Activated gamma-delta T cell (primary cell): ENCODE data around the gene CRIM1.

Experiments used
- DNase-seq: peaks from one replicate; lab custom pipeline; 2025; lab: John Stamatoyannopoulos, UW

The CRIM1 gene

GRCh38 chr2:36554531-36554930, 199.0 kb downstream of the CRIM1 start:
- DNase-seq: no peak

DNA sequence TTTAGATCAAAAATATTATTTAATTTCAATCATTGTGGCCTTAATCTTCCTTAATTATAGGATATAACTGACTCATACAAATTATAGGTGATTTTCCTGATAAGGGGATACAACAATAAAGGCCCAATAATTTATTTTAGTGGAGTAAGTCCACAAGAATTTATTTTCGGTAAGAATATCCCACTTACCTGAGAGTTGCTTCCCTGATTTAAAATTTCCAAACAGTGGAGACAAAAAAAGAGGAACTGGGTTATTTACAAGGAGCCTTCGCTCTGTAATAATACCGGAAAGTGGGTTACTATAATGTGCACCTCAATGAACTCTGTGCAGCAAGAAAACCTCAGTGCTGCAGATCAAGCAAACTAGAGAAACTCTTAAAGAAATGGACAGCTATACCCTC, 200.2 kb downstream of the CRIM1 start:
- DNase-seq: no peak

DNA sequence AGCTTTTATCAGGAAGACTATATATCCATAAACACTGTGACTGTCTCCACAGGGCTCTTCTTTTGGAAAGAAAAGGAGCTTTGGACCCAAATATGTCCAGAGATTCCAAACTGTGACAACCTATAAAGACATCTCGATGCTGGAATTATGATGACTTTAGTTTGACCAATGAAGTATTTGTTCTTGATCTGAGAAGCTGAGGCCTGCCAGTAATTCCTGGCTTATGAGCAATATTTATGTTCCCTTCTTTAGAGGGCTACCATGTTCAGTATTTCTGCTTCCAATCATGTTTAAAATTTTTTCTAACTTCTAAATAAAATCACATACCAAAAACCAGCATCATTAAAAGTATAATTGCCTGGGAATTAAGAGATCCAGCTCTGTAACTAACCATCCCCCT, 201.3 kb downstream of the CRIM1 start:
- DNase-seq: no peak

GRCh38 chr2:36559221-36559942, 203.8 kb downstream of the CRIM1 start:
- no peak for DNase-seq

- DNase-seq: no peak
Measured at GRCh38 chr2:36560726-36561125, 205.1 kb downstream of the CRIM1 start.

DNA sequence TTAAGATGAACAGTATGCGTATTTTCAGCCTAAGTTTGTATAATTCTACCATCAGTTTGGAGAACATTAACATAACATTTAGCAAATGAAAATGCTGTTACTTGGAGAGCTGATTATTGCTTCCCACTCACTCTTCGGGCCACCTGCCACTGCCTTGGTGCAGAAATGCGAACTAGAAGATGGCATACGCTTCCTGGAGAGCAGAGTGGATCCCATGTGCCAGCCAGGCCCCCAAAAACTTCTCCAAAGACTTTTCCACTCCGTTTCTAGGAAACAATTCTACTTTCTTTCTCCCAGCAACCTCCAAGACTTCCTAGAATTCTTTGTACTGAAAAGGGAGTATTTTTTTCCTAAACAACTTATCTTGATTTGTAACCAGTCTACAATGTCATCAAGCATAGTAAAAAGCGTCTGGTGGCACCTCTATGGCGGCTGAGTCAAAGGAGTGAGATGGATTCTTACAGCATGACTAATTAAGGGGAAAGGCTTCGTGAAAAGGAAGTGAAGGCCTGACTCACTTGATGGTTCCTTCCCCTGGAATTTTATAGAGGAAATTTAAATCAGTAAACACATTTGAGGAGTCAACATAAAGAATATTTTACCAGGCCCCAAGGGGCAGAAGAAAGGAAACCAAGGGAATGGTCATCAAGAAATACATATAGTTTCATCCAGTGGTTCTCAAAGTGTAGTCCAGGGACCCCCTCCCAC, 205.8 kb downstream of the CRIM1 start:
- no peak for DNase-seq

DNA sequence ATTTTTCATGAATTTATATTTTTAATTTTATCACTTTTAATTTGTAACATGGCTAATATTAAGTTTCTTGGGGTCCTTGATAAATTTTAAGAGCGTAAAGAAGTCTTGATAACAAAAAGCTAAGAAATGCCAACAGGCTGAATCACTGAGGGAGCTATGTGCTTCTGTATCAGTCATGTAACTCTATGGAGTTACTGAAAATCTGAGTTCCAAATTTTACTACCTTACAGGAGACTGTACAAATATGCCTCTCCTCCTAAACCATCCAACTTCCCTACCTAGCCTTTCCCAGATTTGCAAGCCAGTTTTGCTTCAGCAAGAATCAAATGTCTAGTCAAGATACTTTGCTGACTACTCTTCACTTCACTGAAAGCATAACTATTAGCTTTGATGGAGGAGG, 206.7 kb downstream of the CRIM1 start:
- no peak for DNase-seq

GRCh38 chr2:36562973-36563532, 207.5 kb downstream of the CRIM1 start:
- DNase-seq: no peak

GRCh38 chr2:36564377-36564930, 208.9 kb downstream of the CRIM1 start:
- no peak for DNase-seq

- DNase-seq: no peak
Measured at GRCh38 chr2:36565712-36566111, 210.1 kb downstream of the CRIM1 start.

GRCh38 chr2:36566887-36567286, 211.3 kb downstream of the CRIM1 start:
- DNase-seq: no peak

GRCh38 chr2:36567711-36568408, 212.3 kb downstream of the CRIM1 start:
- no peak for DNase-seq

- no peak for DNase-seq
Measured at GRCh38 chr2:36568516-36569246, 213.1 kb downstream of the CRIM1 start.

DNA sequence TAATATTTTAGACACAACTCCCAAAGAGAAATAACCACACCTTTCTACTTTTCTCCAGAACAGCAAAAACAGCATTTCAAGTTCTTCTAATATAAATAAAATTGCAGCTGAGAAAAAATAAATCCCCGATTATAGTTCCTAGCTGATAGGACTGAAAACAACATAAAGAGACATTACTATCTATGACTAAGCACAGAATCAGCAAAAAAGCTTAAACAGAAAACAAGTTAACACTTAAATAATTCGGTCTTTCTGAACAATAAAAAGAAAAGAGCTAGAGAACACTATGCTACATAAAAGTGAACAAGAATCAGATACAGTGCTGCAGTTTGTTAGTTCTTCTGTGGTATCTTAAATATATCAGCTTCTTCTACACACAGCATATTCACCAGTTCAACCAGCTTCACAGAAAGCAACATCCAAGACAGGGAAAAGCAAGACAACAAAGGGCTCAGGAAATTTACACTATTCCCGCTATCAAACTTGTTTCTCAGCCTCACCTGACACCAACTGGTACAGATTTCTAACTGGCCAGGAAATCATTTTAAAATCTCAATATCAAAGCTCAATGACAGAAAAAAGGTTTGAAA, 213.8 kb downstream of the CRIM1 start:
- no peak for DNase-seq

DNA sequence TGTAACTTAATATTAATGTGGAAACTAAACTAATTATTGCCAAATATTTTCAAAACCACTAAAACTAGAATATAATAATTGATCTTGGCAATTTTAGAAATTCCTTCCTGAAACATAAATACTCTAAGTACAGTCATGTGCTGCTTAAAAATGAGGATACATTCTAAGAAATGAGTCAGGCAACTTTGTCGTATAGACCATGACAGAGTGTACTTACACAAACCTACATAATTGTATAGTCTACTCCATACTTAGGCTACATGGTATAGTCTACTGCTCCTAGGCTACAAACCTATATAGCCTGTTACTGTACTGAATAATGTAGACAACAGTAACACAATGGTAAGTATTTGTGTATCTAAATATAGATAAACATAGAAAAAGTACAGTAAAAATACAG, 214.8 kb downstream of the CRIM1 start:
- DNase-seq: no peak

GRCh38 chr2:36572054-36572718, 216.6 kb downstream of the CRIM1 start:
- no peak for DNase-seq

- DNase-seq: no peak
Measured at GRCh38 chr2:36572719-36573059, 217.1 kb downstream of the CRIM1 start.

- no peak for DNase-seq
Measured at GRCh38 chr2:36573165-36573564, 217.6 kb downstream of the CRIM1 start.

- no peak for DNase-seq
Measured at GRCh38 chr2:36574560-36574959, 219.0 kb downstream of the CRIM1 start.

DNA sequence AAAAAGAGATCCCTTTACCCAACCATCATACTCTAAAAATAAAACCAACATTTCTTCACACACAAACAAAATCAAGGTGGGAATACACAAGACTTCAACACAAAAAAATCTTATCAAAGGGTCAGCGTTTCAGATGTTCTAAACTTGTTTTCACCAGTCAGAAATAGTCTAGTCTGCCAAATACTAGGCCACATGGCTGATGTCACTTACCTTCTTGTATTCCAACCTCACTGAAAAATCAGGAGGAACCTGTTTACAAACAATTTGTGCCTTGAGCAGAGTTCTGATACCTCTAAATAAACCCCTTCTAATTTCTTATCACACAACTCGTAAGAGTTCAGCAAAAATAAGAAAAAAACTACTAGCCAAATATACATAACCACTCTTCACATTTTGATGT, 222.3 kb downstream of the CRIM1 start:
- DNase-seq: no peak
